NCI-H2227 (cell line): ENCODE measurements around the gene PLCG2.
A peak's percentile ranks its signal among the peaks of the same experiment; 100 is the strongest.
"Not testable (repeated sequence)": the region's sequence is repeated elsewhere in the genome, so short reads cannot be mapped to it uniquely, and the experiment has no call there.

Source experiments
- DNase-seq: peaks from one replicate; lab custom pipeline; 2025; ENCODE audit not compliant: unreplicated experiment; lab: John Stamatoyannopoulos, UW

The PLCG2 gene

DNA sequence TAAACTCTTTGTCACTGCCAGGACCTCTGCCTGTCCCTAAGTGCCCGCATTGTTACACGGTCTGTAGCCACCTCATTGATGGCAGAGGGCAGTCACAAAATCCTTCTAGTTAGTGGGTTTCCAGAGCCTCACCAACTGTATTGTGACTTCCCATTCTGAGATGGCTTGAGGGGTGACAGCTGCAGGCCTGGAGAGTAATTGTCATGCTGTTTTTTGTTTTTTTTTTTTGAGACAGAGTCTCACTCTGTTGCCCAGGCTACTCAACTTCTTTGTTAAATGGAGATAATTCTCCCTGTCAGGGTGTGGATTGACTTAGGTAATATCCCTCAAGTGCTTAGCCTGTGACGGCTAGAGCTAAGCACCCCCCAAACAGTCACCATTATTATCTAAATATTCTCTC is 154.3 kb downstream of the PLCG2 start:
- DNase-seq, result no peak

DNA sequence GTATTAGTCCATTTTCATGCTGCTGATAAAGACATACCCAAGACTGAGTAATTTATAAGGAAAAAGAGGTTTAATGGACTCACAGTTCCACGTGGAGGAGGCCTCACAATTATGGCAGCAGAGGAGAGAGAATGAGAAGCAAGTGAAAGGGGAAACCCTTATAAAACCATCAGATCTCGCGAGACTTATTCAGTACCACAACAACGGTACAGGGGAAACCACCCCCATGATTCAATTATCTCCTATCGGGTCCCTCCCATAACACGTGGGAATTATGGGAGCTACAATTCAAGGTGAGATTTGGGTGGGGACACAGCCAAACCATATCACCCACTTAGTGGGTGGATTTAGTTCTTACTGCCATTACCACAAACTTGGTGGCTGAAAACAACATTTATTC is 155.6 kb downstream of the PLCG2 start:
- not testable (repeated sequence) for DNase-seq

GRCh38 chr16:81936209-81937000 is 157.3 kb downstream of the PLCG2 start:
- no peak for DNase-seq

- DNase-seq, result no peak
These were observed 158.4 kb downstream of the PLCG2 start for GRCh38 chr16:81937305-81938038.

DNA sequence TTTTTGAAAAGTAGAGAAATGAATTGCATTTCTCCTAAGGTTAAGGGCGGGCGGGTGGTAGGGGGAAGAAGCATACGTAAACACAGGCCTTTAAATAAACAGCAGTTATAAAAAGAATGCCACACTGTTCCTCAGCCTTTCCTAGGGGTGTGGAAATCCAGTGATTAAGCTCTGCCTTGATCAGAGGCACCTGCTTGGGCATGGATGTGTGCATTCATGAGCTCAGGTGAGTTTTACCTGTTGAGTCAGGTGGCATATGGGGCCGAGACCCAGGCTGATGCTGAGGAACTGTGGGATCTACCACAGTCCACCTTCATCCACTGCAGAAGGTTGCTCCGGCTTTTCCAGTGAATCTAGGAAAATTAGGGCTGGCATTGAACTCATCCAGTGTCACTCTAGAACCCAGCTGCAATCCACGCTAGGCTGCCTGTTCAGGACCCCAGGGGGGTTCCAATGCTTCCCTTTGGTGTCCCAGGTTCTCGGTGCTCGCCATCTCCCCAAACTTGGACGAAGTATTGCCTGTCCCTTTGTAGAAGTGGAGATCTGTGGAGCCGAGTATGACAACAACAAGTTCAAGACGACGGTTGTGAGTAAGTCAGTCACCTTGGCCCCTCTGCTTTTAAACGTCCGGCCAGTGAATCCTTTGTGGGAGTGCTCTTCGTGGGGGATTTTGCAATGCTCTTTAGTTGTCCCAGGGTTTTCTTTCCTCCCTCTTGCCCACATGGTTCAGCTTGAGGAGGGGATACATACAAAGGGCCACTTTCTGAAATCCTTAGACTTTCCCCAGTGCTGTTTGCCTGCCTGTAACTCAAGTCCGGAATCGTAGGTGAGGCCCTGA is 159.5 kb downstream of the PLCG2 start:
- no peak for DNase-seq

DNA sequence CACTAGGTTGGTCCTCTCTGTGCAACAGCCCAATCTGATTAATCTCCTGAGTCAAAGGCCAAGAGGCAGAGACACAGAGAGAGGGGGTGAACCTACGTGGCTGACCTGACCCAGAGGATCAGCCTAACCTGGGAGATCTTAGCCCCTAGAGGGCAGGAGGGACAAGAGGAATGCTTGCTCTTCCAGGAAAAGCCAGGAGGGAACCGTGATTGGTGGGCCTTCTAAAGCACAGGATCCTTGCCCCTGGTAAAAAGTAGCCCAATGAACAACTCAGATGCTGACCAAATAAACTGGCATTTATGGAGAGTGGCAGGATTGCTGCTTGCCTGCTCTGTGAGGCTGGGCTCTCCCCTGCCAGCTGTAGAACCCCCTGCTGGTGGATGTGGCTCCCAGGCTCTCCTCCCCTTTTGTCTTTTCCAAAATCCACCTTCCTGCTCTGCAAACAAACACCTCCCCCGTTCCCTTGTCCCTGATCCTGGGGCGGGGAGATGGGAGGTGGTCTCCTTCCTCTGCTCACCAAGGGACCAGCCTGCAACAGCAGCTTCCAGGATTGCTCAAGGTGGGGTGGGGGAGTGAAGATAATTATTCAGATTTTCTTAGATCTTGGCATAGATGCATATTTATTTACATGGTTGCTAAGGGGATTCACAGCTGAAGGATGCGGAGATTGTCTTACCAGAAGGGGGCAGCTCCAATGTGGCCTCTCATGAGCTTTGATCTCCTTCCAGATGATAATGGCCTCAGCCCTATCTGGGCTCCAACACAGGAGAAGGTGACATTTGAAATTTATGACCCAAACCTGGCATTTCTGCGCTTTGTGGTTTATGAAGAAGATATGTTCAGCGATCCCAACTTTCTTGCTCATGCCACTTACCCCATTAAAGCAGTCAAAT is 160.3 kb downstream of the PLCG2 start:
- DNase-seq, result no peak

DNA sequence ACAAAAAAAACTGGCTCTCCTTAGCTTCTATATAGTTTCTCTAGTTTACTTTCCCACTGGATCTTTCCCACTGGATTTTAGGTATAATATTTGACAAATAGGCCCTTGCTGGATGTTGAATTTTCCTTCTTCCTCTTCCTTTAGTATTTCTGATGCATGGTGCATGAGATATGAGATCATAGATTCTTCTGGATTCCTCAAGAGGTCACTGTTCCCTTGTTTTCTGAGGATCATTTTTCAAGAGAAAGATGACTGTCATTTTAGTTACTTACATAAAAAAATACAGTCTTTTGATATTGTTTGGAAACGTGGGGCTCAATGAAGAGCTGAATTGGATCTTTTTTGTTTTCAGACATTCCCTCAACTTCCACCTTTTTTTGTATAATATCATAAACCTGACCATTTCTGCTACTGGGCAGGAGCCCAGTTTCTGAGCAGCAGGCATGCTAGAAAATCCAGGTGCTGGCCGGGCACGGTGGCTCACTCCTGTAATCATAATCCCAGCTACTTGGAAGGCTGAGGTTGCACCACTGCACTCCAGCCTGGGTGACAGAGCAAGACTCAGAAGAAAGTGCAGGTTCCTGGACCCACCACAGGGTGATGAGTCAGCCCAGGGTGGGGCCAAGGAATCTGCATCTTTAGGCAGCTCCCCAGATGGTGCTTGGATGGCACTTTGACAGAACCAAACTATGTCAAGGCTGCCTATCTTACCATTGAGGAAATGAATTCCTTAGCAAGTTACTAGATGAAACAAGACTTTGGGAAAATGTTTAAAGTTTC is 161.9 kb downstream of the PLCG2 start:
- peak; percentile 31 for DNase-seq

GRCh38 chr16:81942007-81942601 is 163.0 kb downstream of the PLCG2 start:
- no peak for DNase-seq

GRCh38 chr16:81945665-81946064 is 166.6 kb downstream of the PLCG2 start:
- DNase-seq, result no peak

- DNase-seq, result no peak
These were observed 167.1 kb downstream of the PLCG2 start for GRCh38 chr16:81946206-81946605.

DNA sequence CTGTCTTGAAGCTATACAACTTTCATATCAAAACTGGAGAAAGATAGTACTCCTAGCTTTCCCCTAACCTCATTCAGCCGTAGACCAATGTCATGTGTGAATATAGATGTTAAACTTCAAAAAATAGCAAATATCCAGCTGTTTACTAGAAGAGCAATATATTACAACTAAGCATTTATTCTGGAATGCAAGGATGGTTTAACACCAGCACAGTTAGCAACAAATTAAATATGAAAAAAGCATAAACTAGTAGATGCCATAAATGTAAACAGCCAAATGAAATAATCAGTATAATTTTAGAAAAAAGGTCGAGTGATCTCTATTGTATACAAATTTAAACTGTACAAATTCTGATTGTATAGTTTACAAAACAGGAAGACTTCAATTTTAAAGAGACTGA is 172.5 kb downstream of the PLCG2 start:
- no peak for DNase-seq

DNA sequence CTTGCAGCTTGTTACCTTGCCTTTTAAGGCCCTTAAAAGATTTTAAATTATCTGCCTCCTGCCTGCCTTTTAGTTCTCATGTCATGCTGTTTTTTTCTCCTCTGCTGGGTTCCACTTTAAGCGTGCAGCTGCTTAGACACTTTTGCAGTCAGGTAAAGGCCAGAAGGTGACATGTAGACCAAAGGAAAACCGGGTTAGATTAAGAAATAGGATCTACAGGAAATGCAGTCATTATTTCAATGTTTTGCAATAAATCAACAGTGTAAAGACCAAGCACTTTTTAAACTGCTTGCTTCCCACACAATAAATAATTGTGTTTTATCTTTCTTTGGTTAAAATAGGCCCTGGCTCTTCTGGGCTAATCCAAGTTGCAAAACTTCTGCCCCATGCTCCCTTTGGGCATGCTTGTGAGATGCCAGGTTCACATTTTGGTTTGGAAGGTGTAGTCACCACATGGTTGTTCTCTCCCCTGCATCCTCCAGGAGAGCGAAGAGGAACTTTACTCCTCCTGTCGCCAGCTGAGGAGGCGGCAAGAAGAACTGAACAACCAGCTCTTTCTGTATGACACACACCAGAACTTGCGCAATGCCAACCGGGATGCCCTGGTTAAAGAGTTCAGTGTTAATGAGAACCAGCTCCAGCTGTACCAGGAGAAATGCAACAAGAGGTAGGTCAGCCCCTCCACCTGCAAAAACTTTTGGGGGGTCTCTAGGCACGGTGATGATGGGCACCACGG is 177.3 kb downstream of the PLCG2 start:
- DNase-seq, result no peak

GRCh38 chr16:81964808-81965207 is 185.7 kb downstream of the PLCG2 start:
- DNase-seq, result no peak

- DNase-seq, result no peak
These were observed 188.3 kb downstream of the PLCG2 start for GRCh38 chr16:81967358-81967757.

DNA sequence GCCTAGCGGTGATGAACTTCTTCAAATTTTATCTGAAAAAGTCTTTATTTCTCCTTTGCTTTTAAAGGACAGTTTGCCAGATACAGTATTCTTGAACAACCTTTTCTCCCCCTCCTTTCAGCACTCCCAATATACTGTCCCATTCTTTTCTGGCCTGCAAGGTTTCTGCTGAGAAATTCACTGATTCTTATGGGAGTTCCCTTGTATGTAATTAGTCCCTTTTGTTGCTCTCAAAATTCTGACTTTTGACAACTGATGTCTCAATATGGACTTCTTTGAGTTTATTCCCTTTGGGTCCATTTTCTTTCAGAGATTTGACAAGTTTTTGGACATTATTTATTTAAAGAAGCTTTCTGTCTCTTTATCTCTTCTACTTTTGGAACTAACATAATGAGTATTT is 192.8 kb downstream of the PLCG2 start:
- no peak for DNase-seq

GRCh38 chr16:81973737-81974136 is 194.6 kb downstream of the PLCG2 start:
- no peak for DNase-seq

DNA sequence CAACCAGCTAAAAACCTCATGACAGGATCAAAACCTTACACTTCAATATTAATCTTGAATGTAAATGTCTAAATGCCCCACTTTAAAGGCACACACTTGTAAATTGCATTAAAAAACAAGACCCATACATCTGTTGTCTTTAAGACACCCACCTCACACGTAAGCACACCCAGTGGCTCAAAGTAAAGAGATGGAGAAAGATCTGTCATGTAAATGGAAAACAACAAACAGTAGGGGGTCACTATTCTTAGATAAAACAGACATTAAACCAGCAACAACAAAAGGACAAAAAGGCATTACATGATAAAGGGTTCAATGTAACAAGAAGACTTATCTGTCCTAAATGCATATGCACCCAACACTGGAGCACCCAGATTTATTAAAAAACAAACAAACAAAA is 196.5 kb downstream of the PLCG2 start:
- DNase-seq, result no peak

GRCh38 chr16:81977335-81977942 is 198.3 kb downstream of the PLCG2 start:
- not testable (repeated sequence) for DNase-seq
